SK-N-SH (cell line): ENCODE data around the gene ASS1.

Source experiments
- CTCF ChIP-seq: fragments of 200-600 bp; sonication (generic); IDR thresholded peaks from 2 replicates; pipeline ENCODE4 v1.6.1; 2017; ENCODE audit warnings: antibody characterized with exemption, mild to moderate bottlenecking, moderate library complexity
- ELF1 ChIP-seq: IDR thresholded peaks from 2 replicates; pipeline ENCODE4 v1.4.0; 2012
- EP300 ChIP-seq, 2 experiments: IDR thresholded peaks; 2 replicates each; pipeline versions ENCODE4 v1.4.0 to v1.6.1; 2012; ENCODE audit warnings: borderline replicate concordance in 1 of 2, low read depth in 1 of 2, low read length in 1 of 2
- SMC3 ChIP-seq: IDR thresholded peaks from 2 replicates; pipeline ENCODE4 v1.6.1; 2012; ENCODE audit warnings: low read depth, low read length, improper control_type of control experiment
- YY1 ChIP-seq: IDR thresholded peaks from 2 replicates; pipeline ENCODE4 v1.4.0; 2012; ENCODE audit warnings: low read depth, mild to moderate bottlenecking

GRCh38 chr9:130459941-130460669 is 15.3 kb downstream of the ASS1 start:
- no peak for TF ChIP-seq ELF1
- TF ChIP-seq CTCF: no peak
- TF ChIP-seq YY1: no peak
- no peak for TF ChIP-seq EP300 (IDR thresholded peaks at IDR 0.05; ENCODE audit: borderline replicate concordance in 1 of 2, low read depth in 1 of 2, low read length in 1 of 2)
- TF ChIP-seq SMC3: no peak
